Esophagus (tissue), 2 donors: ENCODE results near the gene ZNF536. TPM values are rescaled to one million over a fixed set of nuclear protein-coding genes. Genes with fewer than 3 reads are reported as not detected.
"Not testable (repeated sequence)": the region's sequence is repeated elsewhere in the genome, so short reads cannot be mapped to it uniquely, and the experiment has no call there.

ENCODE experiments used
- H3K27ac ChIP-seq, 2 donors: one replicate each; pipeline ENCODE4 v1.5.1; 2013; ENCODE audit warnings: low read depth in 2 of 2, mild to moderate bottlenecking in 2 of 2, inconsistent platforms in 1 of 2, low read length in 1 of 2, moderate library complexity in 1 of 2
- H3K27me3 ChIP-seq, 2 donors: one replicate each; pipeline ENCODE4 v1.6.1; 2013; ENCODE audit warnings: low read length in 2 of 2, control low read depth in 1 of 2, mild to moderate bottlenecking in 1 of 2; ENCODE audit not compliant: insufficient read depth in 2 of 2, control insufficient read depth in 1 of 2
- H3K36me3 ChIP-seq, 2 donors: one replicate each; pipeline ENCODE4 v1.6.1; 2013; ENCODE audit warnings: low read length in 1 of 2; ENCODE audit not compliant: control insufficient read depth in 2 of 2, insufficient read depth in 2 of 2
- H3K4me1 ChIP-seq, 2 donors: one replicate each; pipeline ENCODE4 v1.6.1; 2013; ENCODE audit warnings: low read length in 1 of 2; ENCODE audit not compliant: control insufficient read depth in 2 of 2, insufficient read depth in 2 of 2
- H3K4me3 ChIP-seq, 2 donors: one replicate each; pipeline ENCODE4 v1.5.1; 2013; ENCODE audit warnings: low read length in 2 of 2, mild to moderate bottlenecking in 2 of 2, low read depth in 1 of 2, moderate library complexity in 1 of 2
- H3K9me3 ChIP-seq, 2 donors: one replicate each; pipeline ENCODE4 v1.6.1; 2013; ENCODE audit warnings: mild to moderate bottlenecking in 2 of 2, low read depth in 1 of 2, low read length in 1 of 2, moderate library complexity in 1 of 2; ENCODE audit not compliant: control insufficient read depth in 2 of 2, insufficient read depth in 1 of 2
- WGBS, 2 donors: extraction: QIAGEN DNeasy Blood & Tissue Kit; methylation state at CpG; one replicate each; pipeline ENCODE4 v1.1.7; 2013; 5-methylcytosine and 5-hydroxymethylcytosine counted together
- polyA plus RNA-seq, 2 donors: library from polyadenylated mRNA; stranded (reverse); fragments of 200-250 nt; gene quantifications; one replicate each; pipeline ENCODE4 v1.2.3, GENCODE V29; 2013
- donor health status: healthy with polysubstance abuse.
- donor health status: Bipolar disorder and iron deficiency.

Gene ZNF536
- polyA plus RNA-seq, 2 donors = 0.53 to 0.57 TPM

DNA sequence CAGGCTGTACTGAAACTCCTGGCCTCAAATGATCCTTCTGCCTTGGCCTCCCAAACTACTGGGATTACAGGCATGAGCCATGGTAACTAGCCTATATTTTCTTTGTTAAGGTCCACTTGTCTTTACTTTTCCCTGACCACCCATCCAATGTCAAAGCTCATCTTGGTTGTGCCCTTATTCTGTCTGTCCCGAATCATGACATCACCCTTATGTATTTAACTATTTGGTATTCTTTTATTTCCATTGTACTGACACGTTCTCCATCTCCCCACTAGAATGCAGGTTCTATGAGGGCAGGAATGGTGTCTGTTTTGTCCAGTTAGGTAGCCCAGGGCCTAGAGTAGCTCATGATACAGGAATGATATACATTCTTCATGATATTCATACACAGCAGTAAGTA, 104.8 kb downstream of the ZNF536 start:
- H3K27me3 ChIP-seq = no peaks in the 10 kb centered on the region
- 76 to 84% methylated on average over 2 of the region's 2 CpGs for WGBS, 2 donors
- H3K27ac ChIP-seq = no peak overlapping the region
- no peaks in the 10 kb centered on the region for H3K4me1 ChIP-seq
- H3K4me3 ChIP-seq = no peak overlapping the region
- H3K36me3 ChIP-seq = no peaks in the 10 kb centered on the region
- H3K9me3 ChIP-seq = no peaks in the 10 kb centered on the region

DNA sequence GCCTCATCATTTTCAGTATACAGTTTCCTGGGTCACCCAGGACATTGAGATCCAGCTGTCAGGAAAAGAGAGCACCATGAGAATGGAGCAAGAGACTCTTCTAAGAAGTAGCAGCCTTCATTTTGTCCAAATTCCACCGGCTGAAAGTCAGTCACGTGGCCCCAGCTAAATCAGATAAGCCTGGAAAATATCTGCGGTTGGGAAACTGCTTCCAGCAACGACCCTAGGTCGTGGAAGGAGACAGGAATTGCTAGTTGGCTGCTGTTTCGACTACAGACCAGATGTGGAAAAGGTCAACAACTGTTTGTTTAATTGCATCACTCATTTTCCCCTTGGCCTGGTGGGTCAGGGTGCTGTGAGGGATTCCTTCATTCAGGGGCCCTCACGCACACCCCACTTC, 107.0 kb downstream of the ZNF536 start:
- no peaks in the 10 kb centered on the region for H3K27me3 ChIP-seq
- H3K4me1 ChIP-seq = no peaks in the 10 kb centered on the region
- H3K4me3 ChIP-seq = no peak overlapping the region
- no peaks in the 10 kb centered on the region for H3K36me3 ChIP-seq
- H3K9me3 ChIP-seq = no peaks in the 10 kb centered on the region
- H3K27ac ChIP-seq = no peak overlapping the region
- 25 to 37% methylated on average over 7 of the region's 7 CpGs for WGBS, 2 donors

DNA sequence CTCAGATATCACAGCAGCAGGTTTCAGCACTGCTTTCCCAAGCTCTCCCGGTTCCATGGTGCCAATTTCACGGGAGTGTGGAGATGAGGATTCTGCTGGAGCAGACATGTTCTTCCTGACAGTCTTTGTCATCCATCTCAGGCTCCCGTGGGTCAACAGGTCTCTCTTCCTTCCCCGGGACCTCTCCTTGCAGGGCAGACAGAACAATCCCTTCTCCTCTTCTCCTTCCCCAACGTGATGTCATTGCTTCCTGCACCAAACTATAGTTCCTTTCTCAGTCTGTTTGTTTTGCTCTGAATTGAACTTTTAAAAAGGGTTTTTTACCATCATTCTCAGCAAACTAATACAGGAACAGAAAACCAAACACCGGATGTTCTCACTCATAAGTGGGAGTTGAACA, 107.9 kb downstream of the ZNF536 start:
- Histone ChIP-seq H3K4me1 (no peaks in the 10 kb centered on the region), H3K27ac (no peak overlapping the region), H3K4me3 (no peak overlapping the region), H3K36me3 (no peaks in the 10 kb centered on the region), H3K27me3 (no peaks in the 10 kb centered on the region), H3K9me3 (no peaks in the 10 kb centered on the region)
- 30 to 35% methylated on average over 6 of the region's 6 CpGs for WGBS, 2 donors

DNA sequence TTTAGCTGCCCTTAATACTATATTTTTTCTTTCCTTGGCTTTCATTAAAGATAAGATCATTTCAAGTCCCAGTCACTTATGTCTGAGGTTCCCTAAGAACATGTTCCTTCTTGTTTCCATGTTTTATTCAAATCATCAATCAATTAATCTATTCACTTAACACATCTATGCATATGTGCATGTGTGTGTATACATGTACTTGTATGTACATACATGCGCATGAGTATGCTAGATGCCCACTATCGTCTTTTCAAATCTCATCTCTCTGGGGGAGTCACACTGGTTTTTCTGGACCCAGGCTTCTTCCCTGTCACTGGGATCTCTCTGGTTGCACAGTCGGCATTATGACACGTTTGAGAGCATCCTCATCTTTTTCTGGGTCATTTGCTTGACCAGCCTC, 108.9 kb downstream of the ZNF536 start:
- no peak overlapping the region for H3K4me3 ChIP-seq
- H3K27ac ChIP-seq = no peak overlapping the region
- H3K36me3 ChIP-seq = no peaks in the 10 kb centered on the region
- no peaks in the 10 kb centered on the region for H3K27me3 ChIP-seq
- 82 to 87% methylated on average over 4 of the region's 4 CpGs for WGBS, 2 donors
- no peaks in the 10 kb centered on the region for H3K9me3 ChIP-seq
- H3K4me1 ChIP-seq = no peaks in the 10 kb centered on the region

DNA sequence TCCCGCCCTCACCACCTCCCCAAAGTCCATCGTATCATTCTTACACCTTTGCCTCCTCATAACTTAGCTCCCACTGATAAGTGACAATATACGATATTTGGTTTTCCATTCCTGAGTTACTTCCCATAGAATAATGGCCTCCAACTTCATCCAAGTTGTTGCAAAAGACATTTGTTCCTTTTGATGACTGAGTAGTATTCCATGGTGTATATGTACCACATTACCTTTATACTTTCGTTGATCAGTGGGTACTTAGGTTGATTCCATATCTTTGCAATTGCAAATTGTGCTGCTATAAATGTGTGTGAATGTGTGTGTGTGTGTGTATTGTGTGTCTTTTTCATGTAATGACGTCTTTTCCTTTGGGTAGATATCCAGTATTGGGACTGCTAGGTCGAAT, 109.6 kb downstream of the ZNF536 start:
- Histone ChIP-seq H3K4me3 (no peak overlapping the region), H3K9me3 (no peaks in the 10 kb centered on the region), H3K27me3 (no peaks in the 10 kb centered on the region), H3K4me1 (no peaks in the 10 kb centered on the region), H3K36me3 (no peaks in the 10 kb centered on the region), H3K27ac (no peak overlapping the region)
- WGBS, 2 donors = 89 to 90% methylated on average over 6 of the region's 6 CpGs

DNA sequence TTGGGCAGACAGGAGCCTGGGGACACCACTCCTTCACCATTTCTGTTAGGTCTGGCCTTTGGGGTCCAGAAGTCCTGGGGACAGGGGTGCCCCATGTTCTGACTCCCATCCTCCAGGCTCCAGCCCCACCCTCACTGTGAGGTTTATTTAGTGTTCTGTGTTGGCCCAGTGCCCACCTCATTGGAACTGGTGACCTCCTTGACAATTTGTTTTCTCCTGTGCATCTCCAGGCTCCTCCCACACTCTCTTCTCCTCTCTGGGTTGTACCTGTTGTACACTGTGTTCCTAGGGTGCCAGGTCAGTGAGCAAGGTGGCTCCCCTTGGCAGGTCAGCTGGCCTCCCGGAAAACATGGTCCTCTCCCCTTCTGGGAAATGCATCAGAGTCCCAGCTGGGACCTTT, 110.8 kb downstream of the ZNF536 start:
- H3K4me1 ChIP-seq = no peaks in the 10 kb centered on the region
- no peak overlapping the region for H3K27ac ChIP-seq
- no peak overlapping the region for H3K4me3 ChIP-seq
- no peaks in the 10 kb centered on the region for H3K9me3 ChIP-seq
- H3K36me3 ChIP-seq = no peaks in the 10 kb centered on the region
- no peaks in the 10 kb centered on the region for H3K27me3 ChIP-seq
- 80 to 86% methylated on average over 1 of the region's 1 CpG for WGBS, 2 donors

DNA sequence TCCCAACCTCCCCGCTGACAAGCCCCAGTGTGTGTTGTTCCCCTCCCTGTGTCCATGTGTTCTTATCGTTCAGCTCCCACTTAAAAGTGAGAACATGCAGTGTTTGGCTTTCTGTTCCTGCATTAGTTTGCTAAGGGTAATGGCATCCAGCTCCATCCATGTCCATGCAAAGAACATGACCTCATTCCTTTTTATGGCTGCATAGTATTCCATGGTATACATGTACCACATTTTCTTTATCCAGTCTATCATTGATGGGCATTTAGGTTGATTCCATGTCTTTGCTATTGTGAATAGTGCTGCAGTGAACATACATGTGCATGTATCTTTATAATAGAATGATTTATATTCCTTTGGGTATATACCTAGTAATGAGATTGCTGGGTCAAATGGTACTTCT, 114.1 kb downstream of the ZNF536 start:
- H3K4me3 ChIP-seq, H3K36me3 ChIP-seq, H3K27ac ChIP-seq, H3K27me3 ChIP-seq, H3K4me1 ChIP-seq, H3K9me3 ChIP-seq: not testable (repeated sequence)
- WGBS, 2 donors = 90 to 94% methylated on average over 2 of the region's 2 CpGs

DNA sequence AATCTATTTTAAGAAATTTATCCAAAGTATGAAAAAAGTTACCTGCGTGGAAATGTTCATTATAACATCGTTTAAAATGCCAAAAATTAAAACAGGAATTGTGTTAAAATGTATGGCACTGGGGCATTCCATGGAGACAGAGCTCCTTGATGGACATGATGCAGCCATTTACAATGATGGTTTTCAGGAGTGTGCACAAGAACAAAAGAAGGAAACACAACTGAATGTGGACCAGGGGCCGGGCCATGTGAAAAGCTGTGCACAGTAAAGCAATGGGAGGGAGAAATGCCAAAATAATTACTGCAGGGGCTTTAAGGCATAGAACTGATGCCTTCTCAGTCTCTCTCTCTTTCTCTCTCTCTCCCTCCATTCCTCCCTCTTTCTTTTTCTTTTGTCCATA, 115.0 kb downstream of the ZNF536 start:
- H3K36me3 ChIP-seq = no peaks in the 10 kb centered on the region
- no peak overlapping the region for H3K4me3 ChIP-seq
- 69 to 73% methylated on average over 3 of the region's 3 CpGs for WGBS, 2 donors

DNA sequence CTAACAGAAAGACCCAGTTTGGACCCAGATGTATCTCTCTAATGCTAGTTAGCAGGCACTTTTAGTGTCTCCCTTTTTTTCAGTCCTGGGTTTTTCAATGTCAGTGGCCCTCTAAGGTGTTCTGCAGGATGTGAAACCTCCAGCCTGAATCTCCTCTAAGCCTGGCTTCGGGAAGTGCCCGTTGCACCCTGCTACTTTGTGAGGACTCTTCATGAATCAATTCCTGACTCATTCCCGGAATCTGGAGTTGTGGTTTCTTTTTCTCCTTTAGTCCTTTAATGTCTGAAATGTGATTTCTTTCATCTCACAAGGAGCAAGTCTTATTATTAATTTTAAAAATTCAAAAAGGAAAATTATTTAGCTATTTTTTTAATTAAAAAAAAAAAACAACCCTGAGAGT, 116.0 kb downstream of the ZNF536 start:
- H3K27ac ChIP-seq = no peak overlapping the region
- H3K4me3 ChIP-seq = no peak overlapping the region
- no peaks in the 10 kb centered on the region for H3K4me1 ChIP-seq
- WGBS, 2 donors = 64 to 68% methylated on average over 3 of the region's 3 CpGs
- H3K36me3 ChIP-seq = no peaks in the 10 kb centered on the region
- no peaks in the 10 kb centered on the region for H3K27me3 ChIP-seq
- no peaks in the 10 kb centered on the region for H3K9me3 ChIP-seq

More for the DNA sequence above, 115.0 kb downstream of the ZNF536 start:
- H3K27me3 ChIP-seq = no peaks in the 10 kb centered on the region
- no peaks in the 10 kb centered on the region for H3K9me3 ChIP-seq
- H3K4me1 ChIP-seq = no peaks in the 10 kb centered on the region
- no peak overlapping the region for H3K27ac ChIP-seq

DNA sequence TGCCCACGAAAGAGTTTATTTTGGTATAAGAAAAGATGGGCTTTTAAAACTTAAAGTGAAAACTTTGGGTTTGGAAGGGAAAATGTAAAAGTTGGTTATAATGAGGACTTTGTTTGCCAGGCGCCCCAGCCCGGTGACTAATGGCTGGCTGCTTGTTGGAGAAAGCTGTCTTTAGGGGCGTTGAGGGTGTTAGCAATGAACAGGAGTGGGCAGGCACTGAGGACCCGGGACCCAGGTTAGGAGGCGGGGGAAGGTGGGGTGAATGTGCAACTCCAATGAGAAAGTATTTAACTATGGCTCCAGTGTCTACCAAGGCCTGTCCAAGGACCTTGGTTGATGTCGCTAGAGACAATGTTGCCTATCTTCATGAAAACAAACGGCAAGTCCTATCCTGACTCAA, 118.6 kb downstream of the ZNF536 start:
- WGBS, 2 donors = 87 to 88% methylated on average over 8 of the region's 8 CpGs
- Histone ChIP-seq H3K27me3 (no peaks in the 10 kb centered on the region), H3K4me1 (no peaks in the 10 kb centered on the region)

More for the DNA sequence above, 118.6 kb downstream of the ZNF536 start:
- Histone ChIP-seq H3K36me3 (no peaks in the 10 kb centered on the region), H3K4me3 (no peak overlapping the region), H3K27ac (no peak overlapping the region), H3K9me3 (no peaks in the 10 kb centered on the region)
